ENCODE results near the gene DENND2A. TPM values are rescaled to one million over a fixed set of nuclear protein-coding genes. Genes with fewer than 3 reads are reported as not detected.
"Not testable (repeated sequence)": the region's sequence is repeated elsewhere in the genome, so short reads cannot be mapped to it uniquely, and the experiment has no call there.

DENND2A gene
- total and polyA plus RNA-seq, 5 donors, result 8.7 to 16.6 (median 12.1) TPM

DNA sequence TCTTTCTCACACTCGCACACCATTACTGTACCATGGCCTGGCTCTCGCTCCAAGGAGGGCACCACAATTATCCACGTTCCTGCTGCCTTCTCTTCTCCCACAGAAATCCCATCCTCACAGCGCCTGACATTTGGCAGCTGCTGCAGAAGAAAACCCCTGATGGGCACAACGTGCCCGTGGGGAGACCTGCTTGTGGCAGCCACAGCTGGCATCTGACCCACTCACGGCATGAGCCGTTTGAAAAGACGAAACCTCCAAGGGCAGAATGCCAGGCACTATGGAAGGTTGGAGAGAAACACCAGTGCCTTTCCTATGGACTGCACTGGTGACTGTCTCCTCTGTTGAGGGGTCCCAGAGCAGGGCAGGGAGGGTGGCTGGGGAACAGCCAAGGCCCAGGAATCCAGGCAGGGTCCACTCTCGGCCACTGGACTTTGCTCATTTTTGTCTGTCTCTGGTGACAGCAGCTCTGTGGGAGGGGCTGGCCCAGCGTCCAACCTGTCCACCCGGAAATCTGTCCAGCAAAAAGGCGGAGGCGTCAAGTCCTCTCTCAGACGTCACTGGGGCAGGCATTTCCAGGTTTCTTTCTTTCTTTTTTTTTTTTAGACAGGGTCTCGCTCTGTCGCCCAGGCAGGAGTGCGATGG lies 100.4 kb downstream of the DENND2A start:
- H3K27me3 ChIP-seq (ENCODE audit: control insufficient read depth, insufficient read depth), result no peaks in the 10 kb centered on the region
- DNase-seq, result no peak
- WGBS, result 83% methylated on average over 18 of the region's 18 CpGs
- no peak overlapping the region for H3K27ac ChIP-seq (ENCODE audit: low read length)
- no peak for ATAC-seq
- H3K4me1 ChIP-seq (ENCODE audit: control insufficient read depth, insufficient read depth, low read length), result peaks cover 2% of the 10 kb centered on the region
- H3K9me3 ChIP-seq (ENCODE audit: control insufficient read depth, low read length), result no peaks in the 10 kb centered on the region
- intact Hi-C loops (cut with DNase I), result no loop called here
- H3K4me3 ChIP-seq (ENCODE audit: low read length), result no peak overlapping the region

DNA sequence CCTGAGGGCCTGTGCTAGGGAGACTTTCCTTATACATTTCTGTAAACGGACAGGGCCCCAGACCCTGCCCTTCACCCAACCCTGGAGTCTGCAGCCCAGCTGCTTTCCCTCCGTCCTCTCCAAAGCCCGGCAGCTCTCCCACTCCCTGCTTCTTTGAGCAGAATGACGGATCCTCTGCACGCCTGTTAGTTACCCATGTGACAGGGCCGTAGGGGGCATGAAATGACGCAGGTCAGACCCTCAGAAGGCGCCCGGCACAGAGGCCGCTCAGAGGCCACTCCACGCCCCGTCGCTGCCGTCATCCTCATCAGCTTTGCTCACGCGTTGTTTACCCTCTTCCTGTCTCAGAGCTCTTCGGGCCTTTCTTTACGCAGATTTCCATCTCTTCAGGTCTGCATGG lies 101.2 kb downstream of the DENND2A start:
- Histone ChIP-seq H3K27ac (ENCODE audit: low read length) (no peak overlapping the region), H3K27me3 (ENCODE audit: control insufficient read depth, insufficient read depth) (no peaks in the 10 kb centered on the region), H3K4me1 (ENCODE audit: control insufficient read depth, insufficient read depth, low read length) (peaks cover 2% of the 10 kb centered on the region), H3K9me3 (ENCODE audit: control insufficient read depth, low read length) (no peaks in the 10 kb centered on the region), H3K4me3 (ENCODE audit: low read length) (no peak overlapping the region)
- DNase-seq (no peak), ATAC-seq (no peak)
- intact Hi-C loops (cut with DNase I), result loop anchor here in 1 of 4 donors (10.0 kb wide), 1 partner anchor 45 kb away; no protein-coding TSS in a partner anchor
- WGBS, result 90% methylated on average over 18 of the region's 18 CpGs

DNA sequence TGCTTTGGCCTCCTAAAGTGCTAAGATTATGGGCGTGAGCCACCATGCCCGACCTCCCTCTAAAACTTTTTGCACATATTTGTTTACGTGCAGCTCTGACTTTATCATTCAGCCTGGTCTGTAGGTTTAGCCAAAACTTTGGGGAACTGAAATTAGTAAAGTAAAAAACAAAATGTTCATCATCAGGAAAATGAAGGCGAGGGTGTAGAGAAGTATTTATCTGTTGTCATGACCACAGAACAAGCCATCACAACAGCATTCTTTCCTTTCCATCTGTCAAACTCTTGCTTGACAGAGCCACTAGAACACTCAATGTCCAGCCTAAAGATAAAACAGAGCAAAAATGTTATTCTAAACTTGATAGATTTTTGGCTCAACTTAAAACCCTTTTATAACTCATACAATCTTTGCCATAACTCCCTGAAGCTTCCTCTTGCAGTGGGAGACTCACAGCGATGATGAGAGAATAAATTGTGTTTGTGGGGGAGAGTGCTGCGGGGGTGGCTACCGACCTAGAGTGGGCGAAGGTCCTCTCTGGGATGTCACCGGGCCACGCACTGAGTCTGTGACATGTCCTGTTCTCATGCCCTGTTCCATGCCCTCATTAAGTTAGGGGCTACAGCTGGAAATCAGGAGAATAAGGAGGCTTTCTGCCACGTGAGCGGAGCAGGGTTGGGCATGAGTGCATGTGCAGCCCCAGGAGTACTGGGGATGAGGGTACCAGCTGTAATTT lies 102.7 kb downstream of the DENND2A start:
- no peaks in the 10 kb centered on the region for H3K9me3 ChIP-seq (ENCODE audit: control insufficient read depth, low read length)
- H3K4me3 ChIP-seq (ENCODE audit: low read length), result no peak overlapping the region
- no peaks in the 10 kb centered on the region for H3K27me3 ChIP-seq (ENCODE audit: control insufficient read depth, insufficient read depth)
- no peak for DNase-seq
- no peak for ATAC-seq
- WGBS, result 63% methylated on average over 12 of the region's 12 CpGs
- H3K4me1 ChIP-seq (ENCODE audit: control insufficient read depth, insufficient read depth, low read length), result peaks cover 2% of the 10 kb centered on the region
- intact Hi-C loops (cut with DNase I), result loop anchor here in 1 of 4 donors (10.0 kb wide), 1 partner anchor 47 kb away; no protein-coding TSS in a partner anchor
- no peak overlapping the region for H3K27ac ChIP-seq (ENCODE audit: low read length)

DNA sequence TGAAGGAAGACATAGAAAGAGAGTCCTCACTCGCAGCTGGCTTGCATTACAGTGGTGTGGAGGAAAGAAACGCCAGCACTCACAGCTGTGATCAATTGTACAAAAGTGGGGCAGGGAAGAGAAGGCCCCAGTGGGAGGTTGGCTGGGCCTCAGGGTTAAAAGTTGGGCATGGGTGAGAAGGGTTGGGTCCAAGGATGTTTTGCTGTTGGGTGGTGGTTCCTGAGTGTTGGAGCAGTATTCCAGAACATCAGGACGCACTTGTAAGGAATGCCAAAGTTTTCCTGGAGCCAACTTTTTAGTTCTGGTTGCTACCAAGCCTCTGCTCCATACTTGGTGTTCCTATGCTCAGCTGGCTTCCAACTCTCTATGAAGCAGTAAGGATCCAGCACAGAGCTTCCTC lies 105.9 kb downstream of the DENND2A start:
- no peaks in the 10 kb centered on the region for H3K9me3 ChIP-seq (ENCODE audit: control insufficient read depth, low read length)
- WGBS, result 57% methylated on average over 3 of the region's 3 CpGs
- ATAC-seq, result peak; percentile 62 to 79
- no peak overlapping the region for H3K4me3 ChIP-seq (ENCODE audit: low read length)
- DNase-seq, result peak in 1 of 3 donors; percentile 77
- intact Hi-C loops (cut with DNase I), result loop anchor here in 1 of 4 donors (10.0 kb wide), 1 partner anchor 50 kb away; no protein-coding TSS in a partner anchor
- no peaks in the 10 kb centered on the region for H3K27me3 ChIP-seq (ENCODE audit: control insufficient read depth, insufficient read depth)
- no peaks in the 10 kb centered on the region for H3K4me1 ChIP-seq (ENCODE audit: control insufficient read depth, insufficient read depth, low read length)
- H3K27ac ChIP-seq (ENCODE audit: low read length), result peak overlapping the region; percentile 1

DNA sequence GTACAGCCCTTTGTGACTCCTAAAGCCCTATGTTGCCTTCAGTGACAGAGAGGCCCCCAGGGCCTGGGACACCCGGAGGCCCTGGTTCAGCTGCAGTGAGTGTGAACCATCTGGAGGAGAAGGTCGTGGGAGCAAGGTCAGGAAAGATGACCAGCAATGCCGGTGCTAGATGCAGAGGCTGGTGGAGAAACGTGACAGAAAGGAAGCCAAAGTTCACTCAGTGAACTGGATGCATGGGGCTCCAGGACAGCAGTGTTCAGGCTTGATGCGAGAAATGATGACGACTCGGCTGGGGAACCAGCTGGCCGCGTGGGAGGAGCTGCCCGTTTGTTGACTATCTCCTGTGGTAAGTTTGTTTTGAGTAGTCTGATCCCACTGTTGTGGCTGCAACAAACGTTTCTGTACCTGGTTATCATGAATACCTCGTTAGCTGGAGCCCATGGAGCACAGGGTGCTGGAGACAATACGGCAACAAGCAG lies 107.2 kb downstream of the DENND2A start:
- 71% methylated on average over 13 of the region's 13 CpGs for WGBS
- ATAC-seq (peak in 1 of 2 donors; percentile 27), DNase-seq (peak in 1 of 3 donors; percentile 56)
- intact Hi-C loops (cut with DNase I), result loop anchor here in 1 of 4 donors (10.0 kb wide), 1 partner anchor 51 kb away; no protein-coding TSS in a partner anchor
- no peaks in the 10 kb centered on the region for H3K9me3 ChIP-seq (ENCODE audit: control insufficient read depth, low read length)
- no peak overlapping the region for H3K27ac ChIP-seq (ENCODE audit: low read length)
- no peaks in the 10 kb centered on the region for H3K27me3 ChIP-seq (ENCODE audit: control insufficient read depth, insufficient read depth)
- H3K4me1 ChIP-seq (ENCODE audit: control insufficient read depth, insufficient read depth, low read length), result no peaks in the 10 kb centered on the region
- H3K4me3 ChIP-seq (ENCODE audit: low read length), result no peak overlapping the region

DNA sequence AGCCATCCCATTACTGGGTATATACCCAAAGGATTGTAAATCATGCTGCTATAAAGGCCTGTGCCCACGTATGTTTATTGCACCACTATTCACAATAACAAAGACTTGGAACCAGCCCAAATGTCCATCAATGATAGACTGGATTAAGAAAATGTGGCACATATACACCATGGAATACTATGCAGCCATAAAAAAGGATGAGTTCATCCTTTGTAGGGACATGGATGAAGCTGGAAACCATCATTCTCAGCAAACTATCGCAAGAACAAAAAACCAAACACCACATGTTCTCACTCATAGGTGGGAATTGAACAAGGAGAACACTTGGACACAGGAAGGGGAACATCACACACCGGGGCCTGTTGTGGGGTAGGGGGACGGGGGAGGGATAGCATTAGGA lies 111.2 kb downstream of the DENND2A start:
- H3K4me3 ChIP-seq (ENCODE audit: low read length); intact Hi-C loops (cut with DNase I); ATAC-seq; DNase-seq; H3K9me3 ChIP-seq (ENCODE audit: control insufficient read depth, low read length); H3K27me3 ChIP-seq (ENCODE audit: control insufficient read depth, insufficient read depth); H3K27ac ChIP-seq (ENCODE audit: low read length); H3K4me1 ChIP-seq (ENCODE audit: control insufficient read depth, insufficient read depth, low read length): not testable (repeated sequence)
- 93% methylated on average over 4 of the region's 4 CpGs for WGBS

DNA sequence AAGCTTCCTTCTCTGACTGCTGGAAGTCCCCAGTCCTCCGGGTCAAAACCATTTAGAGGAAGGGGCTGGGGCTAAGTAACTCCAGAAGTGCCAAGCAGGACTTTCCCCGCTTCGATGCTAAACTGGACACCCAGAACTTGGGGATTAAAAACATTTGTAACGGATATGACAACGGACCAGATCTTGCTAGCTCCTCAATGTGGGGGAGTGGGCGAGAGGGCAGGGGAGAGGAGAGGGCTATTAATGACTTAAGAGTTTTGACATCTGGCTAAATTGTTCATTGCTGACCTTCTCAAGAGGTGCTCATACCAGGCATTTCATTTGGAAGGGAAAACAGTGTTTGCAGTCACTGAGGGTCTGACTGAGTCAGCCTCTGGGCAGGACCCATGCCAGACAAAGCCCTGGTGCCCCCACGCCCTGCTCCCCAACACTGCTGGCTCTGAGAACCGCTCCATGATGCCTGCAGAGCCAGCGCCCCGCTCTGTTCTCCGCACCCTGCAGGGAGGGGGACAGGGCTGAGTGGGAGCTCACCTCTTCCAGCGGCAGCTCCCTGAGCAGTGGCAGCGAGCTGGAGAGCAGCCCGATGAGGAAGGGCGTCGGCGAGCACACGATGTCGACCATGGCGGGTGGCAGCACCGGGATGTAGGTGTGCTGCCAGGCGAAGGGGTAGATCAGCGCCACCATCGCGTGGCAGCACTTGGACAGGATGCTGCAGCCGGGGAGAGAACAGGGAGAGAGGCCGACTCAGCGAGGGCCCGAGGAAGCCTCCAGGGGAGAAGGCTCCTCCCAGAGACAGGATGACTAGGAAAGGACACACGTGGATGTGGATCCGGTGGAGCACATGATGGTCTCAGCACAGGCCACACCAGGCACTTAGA lies 113.6 kb downstream of the DENND2A start:
- no peaks in the 10 kb centered on the region for H3K27me3 ChIP-seq (ENCODE audit: control insufficient read depth, insufficient read depth)
- intact Hi-C loops (cut with DNase I), result no loop called here
- no peak overlapping the region for H3K4me3 ChIP-seq (ENCODE audit: low read length)
- ATAC-seq (peak in 1 of 2 donors; percentile 37), DNase-seq (no peak)
- WGBS, result 79% methylated on average over 31 of the region's 31 CpGs
- no peaks in the 10 kb centered on the region for H3K9me3 ChIP-seq (ENCODE audit: control insufficient read depth, low read length)
- H3K4me1 ChIP-seq (ENCODE audit: control insufficient read depth, insufficient read depth, low read length), result no peaks in the 10 kb centered on the region
- no peak overlapping the region for H3K27ac ChIP-seq (ENCODE audit: low read length)

DNA sequence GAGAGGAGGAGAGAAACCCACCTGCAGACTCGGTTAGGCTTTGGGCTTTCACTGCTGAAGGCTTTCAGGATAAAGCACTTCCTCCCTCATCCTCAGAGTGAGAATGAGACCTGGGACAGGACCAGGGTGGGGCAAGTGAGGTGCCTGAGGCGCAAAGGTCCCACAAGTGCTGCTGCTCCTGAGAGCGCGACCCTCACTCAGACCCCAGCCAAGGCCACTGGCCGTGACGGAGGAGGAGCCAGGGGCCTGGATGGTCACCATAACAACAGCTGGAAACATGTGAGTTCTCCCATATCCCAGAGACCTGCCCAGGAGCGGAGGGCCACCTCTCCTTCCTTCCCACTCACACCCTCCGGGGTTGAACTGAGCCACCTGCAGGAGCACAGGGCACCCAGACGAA lies 114.4 kb downstream of the DENND2A start:
- H3K27me3 ChIP-seq (ENCODE audit: control insufficient read depth, insufficient read depth), result no peaks in the 10 kb centered on the region
- ATAC-seq (no peak), DNase-seq (no peak)
- H3K4me3 ChIP-seq (ENCODE audit: low read length), result no peak overlapping the region
- no peak overlapping the region for H3K27ac ChIP-seq (ENCODE audit: low read length)
- intact Hi-C loops (cut with DNase I), result no loop called here
- 83% methylated on average over 9 of the region's 9 CpGs for WGBS
- no peaks in the 10 kb centered on the region for H3K4me1 ChIP-seq (ENCODE audit: control insufficient read depth, insufficient read depth, low read length)
- H3K9me3 ChIP-seq (ENCODE audit: control insufficient read depth, low read length), result no peaks in the 10 kb centered on the region

DNA sequence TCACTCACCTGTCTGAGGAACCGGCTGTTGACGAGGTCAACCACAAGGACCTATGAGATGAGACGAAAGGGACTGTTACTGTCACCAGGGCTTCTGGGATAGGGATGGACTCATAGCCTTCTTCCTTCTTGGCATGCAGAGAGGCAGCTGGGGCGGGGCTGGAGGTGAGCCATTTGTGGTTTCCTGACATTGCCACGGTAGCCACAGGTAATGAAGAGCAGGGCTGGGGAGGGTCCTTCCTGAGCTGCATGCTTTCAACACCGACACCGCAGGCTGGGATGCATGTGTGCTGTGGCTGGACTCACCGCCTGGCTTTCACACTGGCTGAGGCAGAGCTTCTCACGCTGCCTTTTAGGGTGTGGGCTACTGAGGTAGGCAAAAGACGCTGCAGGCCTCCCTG lies 114.9 kb downstream of the DENND2A start:
- no peak for ATAC-seq
- no peaks in the 10 kb centered on the region for H3K27me3 ChIP-seq (ENCODE audit: control insufficient read depth, insufficient read depth)
- no peak overlapping the region for H3K4me3 ChIP-seq (ENCODE audit: low read length)
- H3K9me3 ChIP-seq (ENCODE audit: control insufficient read depth, low read length), result no peaks in the 10 kb centered on the region
- intact Hi-C loops (cut with DNase I), result no loop called here
- WGBS, result 80% methylated on average over 10 of the region's 10 CpGs
- no peaks in the 10 kb centered on the region for H3K4me1 ChIP-seq (ENCODE audit: control insufficient read depth, insufficient read depth, low read length)
- DNase-seq, result no peak
- H3K27ac ChIP-seq (ENCODE audit: low read length), result no peak overlapping the region

DNA sequence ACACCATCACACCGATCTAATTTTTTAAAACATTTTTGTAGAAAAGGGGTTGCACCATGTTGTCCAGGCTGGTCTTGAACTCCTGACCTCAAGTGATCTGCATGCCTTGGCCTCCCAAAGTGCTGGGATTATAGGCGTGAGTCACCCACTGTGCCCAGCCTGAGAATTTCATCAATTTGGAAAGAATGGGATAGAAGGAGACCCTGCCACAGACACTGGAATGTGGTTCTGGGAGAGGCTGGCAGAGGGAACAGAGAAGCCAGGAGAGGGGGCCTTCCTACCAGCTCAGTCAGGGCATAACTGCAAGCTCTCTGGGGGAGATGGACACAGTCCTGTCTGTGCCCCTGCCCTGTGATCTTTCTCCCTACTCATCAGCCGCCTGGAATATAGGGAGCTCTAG lies 119.2 kb downstream of the DENND2A start:
- DNase-seq (no peak), ATAC-seq (no peak)
- no peaks in the 10 kb centered on the region for H3K9me3 ChIP-seq (ENCODE audit: control insufficient read depth, low read length)
- 91% methylated on average over 3 of the region's 3 CpGs for WGBS
- no peak overlapping the region for H3K4me3 ChIP-seq (ENCODE audit: low read length)
- H3K27ac ChIP-seq (ENCODE audit: low read length), result no peak overlapping the region
- H3K27me3 ChIP-seq (ENCODE audit: control insufficient read depth, insufficient read depth), result no peaks in the 10 kb centered on the region
- no peaks in the 10 kb centered on the region for H3K4me1 ChIP-seq (ENCODE audit: control insufficient read depth, insufficient read depth, low read length)
- intact Hi-C loops (cut with DNase I), result no loop called here
